Measurements from ENCODE around the gene TMF1.

Gene TMF1

GRCh38 chr3:69012100-69012799 is 39.9 kb downstream of the TMF1 start:
- no peak for DNase-seq

- DNase-seq: no peak
Measured at GRCh38 chr3:69011096-69011730, 40.9 kb downstream of the TMF1 start.

- no peak for DNase-seq
Measured at GRCh38 chr3:69009559-69010410, 42.3 kb downstream of the TMF1 start.

- DNase-seq: no peak
Measured at GRCh38 chr3:69008980-69009379, 43.2 kb downstream of the TMF1 start.

DNA sequence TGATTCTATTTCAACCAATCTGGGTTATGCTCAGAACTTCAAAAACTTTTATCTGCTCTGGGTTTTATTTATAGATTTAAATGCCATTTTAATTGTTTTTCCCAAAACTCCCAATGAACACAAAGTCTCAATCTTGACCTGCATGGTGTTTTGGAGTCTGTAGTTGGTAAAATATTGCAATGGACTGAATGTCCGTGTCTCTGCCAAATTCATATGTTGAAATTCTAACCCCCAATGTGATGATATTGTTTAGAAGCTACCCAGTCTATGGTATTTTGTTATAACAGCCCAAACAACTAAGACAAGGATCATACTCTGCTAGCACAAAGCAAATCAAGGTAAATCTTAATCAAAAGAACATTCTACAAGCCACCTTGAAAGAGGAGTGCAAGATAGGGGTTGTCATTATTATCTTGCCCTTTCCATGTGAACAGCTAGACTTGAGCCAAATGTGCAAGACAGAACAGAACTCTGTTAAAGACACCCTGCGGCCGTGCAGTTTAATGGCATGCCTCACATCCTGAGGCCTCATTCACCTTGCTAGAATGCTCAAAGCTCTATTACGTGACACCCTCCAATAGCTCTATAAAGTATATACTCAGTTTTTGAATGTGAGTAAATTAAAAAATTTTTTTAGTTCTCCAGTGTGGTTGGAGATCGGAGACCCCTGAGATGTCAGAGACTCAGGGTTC is 46.2 kb downstream of the TMF1 start:
- no peak for DNase-seq

DNA sequence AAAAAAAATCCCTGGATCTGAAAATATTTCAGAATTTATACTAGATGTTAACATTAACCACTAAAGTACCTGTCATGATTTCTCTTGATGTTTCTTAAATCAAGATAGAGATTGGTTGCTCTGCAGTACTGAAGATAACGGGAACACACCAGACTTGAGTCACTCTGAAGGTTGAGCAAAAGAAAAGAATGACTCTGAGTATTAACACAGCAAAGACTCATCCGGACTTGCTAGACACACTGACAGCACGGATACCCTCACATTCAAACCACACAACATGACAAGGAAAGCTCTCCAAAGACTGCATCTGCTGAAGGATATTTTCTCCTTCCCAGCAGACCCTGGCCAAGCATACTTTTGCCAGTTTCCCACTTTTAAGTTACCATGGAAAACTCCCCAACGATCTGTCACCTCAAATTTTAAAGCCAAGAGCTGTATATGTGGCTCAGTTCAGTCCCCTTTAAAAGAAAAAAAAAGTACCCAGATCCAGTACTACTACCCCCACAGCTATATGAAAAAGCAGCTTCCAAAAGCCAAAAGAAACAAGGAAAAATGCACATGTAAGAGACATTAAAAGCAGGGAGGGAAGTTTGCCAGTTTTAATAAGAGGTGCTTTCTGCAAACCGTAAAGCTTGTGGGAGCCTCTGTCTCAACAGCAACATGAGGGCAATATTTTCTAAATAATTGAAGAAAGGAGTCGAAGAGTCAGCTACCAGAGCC is 46.9 kb downstream of the TMF1 start:
- no peak for DNase-seq

GRCh38 chr3:69004138-69004537 is 48.0 kb downstream of the TMF1 start:
- DNase-seq: no peak

- DNase-seq: no peak
Measured at GRCh38 chr3:68999605-69000004, 52.5 kb downstream of the TMF1 start.

- no peak for DNase-seq
Measured at GRCh38 chr3:68999158-68999557, 53.0 kb downstream of the TMF1 start.

DNA sequence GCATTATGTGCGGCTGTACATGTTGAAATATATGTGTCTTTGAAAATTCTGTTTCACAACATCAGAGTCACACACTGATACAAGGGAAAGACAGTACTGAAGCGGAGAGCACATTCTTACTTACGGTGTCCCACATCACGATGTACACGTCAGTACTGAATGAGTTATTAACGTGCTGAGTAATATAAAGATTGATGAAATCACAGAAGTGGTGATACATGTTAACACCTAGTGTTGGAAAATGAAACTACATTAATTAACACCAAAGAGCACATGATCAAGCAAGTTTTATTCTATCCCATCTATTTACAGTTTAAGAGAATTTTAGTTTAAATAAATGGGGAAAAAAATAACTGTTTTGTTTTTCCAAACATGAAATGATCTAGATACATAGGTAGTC is 54.2 kb downstream of the TMF1 start:
- no peak for DNase-seq

DNA sequence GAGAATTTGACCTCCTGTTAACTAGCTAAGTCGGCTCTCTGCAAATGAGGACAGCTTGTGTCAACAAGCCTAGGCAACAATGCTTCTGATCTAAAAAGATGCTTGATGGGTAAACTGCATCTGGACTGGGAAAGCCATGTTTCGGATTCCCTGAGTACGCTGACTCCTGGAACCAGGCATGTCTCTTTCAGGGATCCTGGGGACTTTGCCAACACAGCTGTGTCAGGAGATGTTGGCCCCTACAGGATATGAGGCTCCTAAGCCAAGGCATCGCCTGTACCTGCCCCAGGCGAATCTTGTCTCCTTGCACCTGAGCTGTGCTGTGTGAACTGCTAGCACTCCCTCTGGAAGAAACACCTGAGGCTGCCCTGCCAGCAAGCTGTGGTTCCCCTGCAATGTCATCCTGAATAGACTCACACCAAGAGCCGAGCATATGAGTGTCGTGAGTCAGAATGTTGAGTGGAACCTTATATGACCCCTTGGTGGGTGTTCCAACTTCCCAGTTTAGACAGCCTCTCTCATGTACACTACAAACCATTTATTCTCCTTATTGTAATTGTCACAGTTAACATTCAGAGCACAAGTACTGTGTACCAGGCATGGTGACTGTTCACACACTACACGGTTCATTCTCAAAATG is 55.7 kb downstream of the TMF1 start:
- no peak for DNase-seq

DNA sequence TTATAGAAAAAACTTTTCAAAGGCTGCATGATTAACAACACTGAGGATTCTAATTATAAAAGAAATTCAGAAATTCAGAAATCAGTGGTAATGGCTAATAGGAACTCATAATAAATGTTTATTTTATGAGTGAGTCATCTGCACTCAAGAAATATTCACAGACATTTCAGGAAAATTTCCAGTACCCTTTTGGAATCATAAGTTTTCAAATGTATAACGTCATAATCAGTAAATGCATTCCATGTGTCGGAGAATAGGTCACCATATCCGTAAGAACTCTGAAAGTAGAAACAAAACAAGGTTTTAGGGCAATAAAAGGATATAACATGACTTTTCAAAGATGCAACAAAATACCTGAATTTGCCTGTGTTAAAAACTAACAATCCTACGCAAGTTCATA is 63.4 kb downstream of the TMF1 start:
- DNase-seq: no peak

- DNase-seq: no peak
Measured at GRCh38 chr3:68987322-68987721, 64.8 kb downstream of the TMF1 start.

- no peak for DNase-seq
Measured at GRCh38 chr3:68986496-68987208, 65.5 kb downstream of the TMF1 start.

DNA sequence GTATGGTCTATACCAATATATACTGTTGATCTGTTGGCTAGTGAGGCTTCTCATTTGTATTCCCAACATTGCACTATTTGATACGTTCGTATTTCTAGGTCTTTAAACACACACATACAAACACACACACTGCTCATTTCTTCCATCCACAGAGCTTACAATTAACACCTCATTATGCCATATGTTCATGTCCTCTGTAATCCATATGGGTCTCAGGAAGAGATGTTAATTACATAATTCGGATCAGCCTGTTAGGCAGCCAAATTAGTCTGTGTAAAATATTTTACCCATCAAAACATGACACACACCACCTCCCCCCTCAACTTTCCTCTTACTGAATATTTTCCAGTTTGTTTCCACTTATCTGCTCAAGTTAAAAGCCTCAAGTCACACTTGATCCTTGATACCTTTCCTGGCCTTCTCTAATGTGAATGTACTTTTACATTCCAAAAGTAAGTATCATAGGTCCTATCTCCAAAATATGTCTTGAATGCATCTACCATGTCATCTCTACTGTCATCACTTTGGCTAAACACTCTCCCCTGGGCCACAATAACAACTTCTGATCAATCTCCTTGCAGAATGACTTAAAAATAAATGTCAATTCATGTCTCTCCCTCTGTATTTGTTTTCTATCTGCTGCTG is 66.9 kb downstream of the TMF1 start:
- no peak for DNase-seq

GRCh38 chr3:68984011-68984530 is 68.1 kb downstream of the TMF1 start:
- no peak for DNase-seq

GRCh38 chr3:68977486-68978167 is 74.5 kb downstream of the TMF1 start:
- no peak for DNase-seq

GRCh38 chr3:68974711-68975110 is 77.4 kb downstream of the TMF1 start:
- no peak for DNase-seq

- DNase-seq: no peak
Measured at GRCh38 chr3:68973639-68974038, 78.5 kb downstream of the TMF1 start.

Data from activated gamma-delta T cell (primary cell).